ENCODE data around the gene MYH15. TPM values are rescaled to one million over a fixed set of nuclear protein-coding genes. Genes with fewer than 3 reads are reported as not detected.

MYH15 gene
- total and polyA plus RNA-seq, 10 of the 15 experiments (the other 5 are each of a cell fraction or from before 2014, with no cell fraction given) = 0.05 to 0.27 (median 0.09) TPM; not detected in 1

GRCh38 chr3:108398510-108398909 is 111.9 kb downstream of the MYH15 start (continued):
- no peak for TF ChIP-seq EZH2 (IDR thresholded peaks at IDR 0.05; ENCODE audit: borderline replicate concordance, control insufficient read depth, low read depth, low read length)
- TF ChIP-seq ZBTB33 (IDR thresholded peaks at IDR 0.05) = no peak
- no peak for TF ChIP-seq E4F1 (IDR thresholded peaks at IDR 0.05; ENCODE audit: borderline replicate concordance, partially characterized antibody)

GRCh38 chr3:108396336-108396735 is 114.1 kb downstream of the MYH15 start:
- CTCF ChIA-PET = no interaction called here
- no peak overlapping the region for H3K9ac ChIP-seq (ENCODE audit: control insufficient read depth, insufficient read depth, low read length)
- no peak for ATAC-seq
- 25% methylated on average over 1 of the region's 1 CpG for WGBS (ENCODE audit: insufficient coverage, insufficient replicate concordance, low lambda C conversion rate, missing lambda C conversion rate)
- DNase-seq (ENCODE audit: low read depth, low spot score) = no peak
- no peaks in the 10 kb centered on the region for H3K27me3 ChIP-seq (replicated peaks in 1 of 2; ENCODE audit: control insufficient read depth in 2 of 2, insufficient read depth in 2 of 2, low read length in 1 of 2)
- intact Hi-C loops (cut with micrococcal nuclease; ENCODE audit: unreplicated experiment) = no loop called here
- H3K4me3 ChIP-seq = no peak overlapping the region
- RAD21 ChIA-PET (ENCODE audit: unreplicated experiment) = no interaction called here
- H2AFZ ChIP-seq (ENCODE audit: control insufficient read depth, low read depth, low read length) = no peak overlapping the region
- SMC1A ChIA-PET (ENCODE audit: uncharacterized antibody, unreplicated experiment) = no interaction called here
- in situ Hi-C loops (cut with MboI) = no loop called here
- no peaks in the 10 kb centered on the region for H3K9me3 ChIP-seq (replicated peaks; ENCODE audit: control insufficient read depth, insufficient read depth, low read length)
- no peaks in the 10 kb centered on the region for H3K79me2 ChIP-seq (ENCODE audit: control insufficient read depth, insufficient read depth, low read length)
- FAIRE-seq = no peak
- no TSS peak for BruUV-seq (replicated peaks)
- no peak overlapping the region for H3K27ac ChIP-seq (ENCODE audit: control insufficient read depth, insufficient read depth)
- H3K36me3 ChIP-seq (ENCODE audit: control insufficient read depth in 2 of 2, insufficient read depth in 2 of 2, low read length in 1 of 2) = no peaks in the 10 kb centered on the region
- no peaks in the 10 kb centered on the region for H4K20me1 ChIP-seq (ENCODE audit: control insufficient read depth, insufficient read depth)
- TF ChIP-seq ZNF384 (IDR thresholded peaks at IDR 0.05; ENCODE audit: borderline replicate concordance, low read depth, low read length) = no peak
- no peak for TF ChIP-seq SREBF1 (IDR thresholded peaks at IDR 0.05; ENCODE audit: low read length)
- TF ChIP-seq SPI1 (IDR thresholded peaks at IDR 0.05; ENCODE audit: borderline replicate concordance, insufficient read depth, low read depth, low read length) = no peak
- no peak for TF ChIP-seq YBX1 (IDR thresholded peaks at IDR 0.05)
- TF ChIP-seq HDAC6 (IDR thresholded peaks at IDR 0.05; ENCODE audit: unreplicated experiment) = no peak
- no peak for TF ChIP-seq DPF2 (IDR thresholded peaks at IDR 0.05)
- no peak for TF ChIP-seq HDAC2 (IDR thresholded peaks at IDR 0.05)
- no peak for TF ChIP-seq ZSCAN29 (IDR thresholded peaks at IDR 0.05)
- TF ChIP-seq MLLT1 (IDR thresholded peaks at IDR 0.05) = no peak
- H3K4me2 ChIP-seq (ENCODE audit: control insufficient read depth, insufficient read depth) = no peak overlapping the region
- POLR2A ChIA-PET = no interaction called here
- no peaks in the 10 kb centered on the region for H3K4me1 ChIP-seq (ENCODE audit: control insufficient read depth, insufficient read depth, low read length)

Data from GM12878 (cell line).